HCT116 (cell line): ENCODE measurements around the gene CELF4. TPM values are rescaled to one million over a fixed set of nuclear protein-coding genes. Genes with fewer than 3 reads are reported as not detected.

Experiments
- ATAC-seq: fragments of 200-7000 bp; cut with Tn5 transposase; 2 replicates; pipeline ENCODE4 v1.9.1; 2020; ENCODE audit warnings: mild to moderate bottlenecking, moderate library complexity
- BruUV-seq: library from RNA; stranded (reverse); fragments of 400-500 nt; replicated peaks from 2 replicates; lab custom pipeline; 2021; lab: Mats Ljungman, UMichigan
- CTCF ChIA-PET: fragments of 300-600 bp; sonication (Branson Sonifier 250); formaldehyde crosslinking; loops from one replicate; lab custom pipeline; 2021; ENCODE audit warnings: antibody characterized with exemption; lab: Charles Lee
- POLR2A ChIA-PET: fragments of 300-600, 350-600 bp; sonication (Branson Sonifier 250); formaldehyde crosslinking; loops from one replicate; lab custom pipeline; 2021; ENCODE audit warnings: antibody characterized with exemption; lab: Charles Lee
- RAD21 ChIA-PET, 2 experiments: fragments of 300-600 bp; sonication (Branson Sonifier 250); formaldehyde crosslinking; loops; one replicate each; lab custom pipeline; 2023; ENCODE audit warnings: low total read pairs in 2 of 2; ENCODE audit not compliant: uncharacterized antibody in 2 of 2, unreplicated experiment in 2 of 2, low non-redundant PET in 1 of 2; lab: Charles Lee
- DNase-seq: peaks from one replicate; pipeline ENCODE4 v3.0.0-alpha.2; 2010; ENCODE audit warnings: low read depth, low spot score
- H2AFZ ChIP-seq: fragments of 200-600 bp; shearing (Covaris generic), sonication (generic); 2 replicates; pipeline ENCODE4 v1.6.1; 2017; ENCODE audit warnings: low read depth, mixed run types, mixed read lengths, antibody characterized with exemption, low read length; ENCODE audit not compliant: poor library complexity, severe bottlenecking
- H3K27ac ChIP-seq: 2 replicates; pipeline ENCODE4 v1.5.1; 2012; ENCODE audit warnings: low read depth, low read length
- H3K27me3 ChIP-seq: fragments of 200-600 bp; sonication (generic); 2 replicates; pipeline ENCODE4 v1.6.1; 2016; ENCODE audit warnings: mixed run types, low read length, mixed read lengths; ENCODE audit not compliant: insufficient read depth
- H3K36me3 ChIP-seq, 2 experiments: fragments of 200-500 bp in 1 of 2; fragments of 200-600 bp in 1 of 2; sonication (Bioruptor generic) in 1 of 2; sonication (generic) in 1 of 2; 2 replicates each; pipeline versions ENCODE4 v1.5.1 to v1.6.1; 2014 to 2016; ENCODE audit warnings: low read length in 2 of 2, inconsistent platforms in 1 of 2, mixed read lengths in 1 of 2, mixed run types in 1 of 2; ENCODE audit not compliant: insufficient read depth in 2 of 2, control insufficient read depth in 1 of 2
- H3K4me1 ChIP-seq, 2 experiments: fragments of 200-600 bp in 1 of 2; sonication (generic) in 1 of 2; 2 replicates each; pipeline versions ENCODE4 v1.5.1 to v1.6.1; 2012 to 2017; ENCODE audit warnings: low read length in 2 of 2, inconsistent platforms in 1 of 2, mild to moderate bottlenecking in 1 of 2, mixed read lengths in 1 of 2, mixed run types in 1 of 2, moderate library complexity in 1 of 2; ENCODE audit not compliant: insufficient read depth in 2 of 2, control insufficient read depth in 1 of 2
- H3K4me2 ChIP-seq: fragments of 200-600 bp; sonication (generic); 2 replicates; pipeline ENCODE4 v1.6.1; 2017; ENCODE audit warnings: mixed run types, low read length, mixed read lengths
- H3K4me3 ChIP-seq, 2 experiments: fragments of 200-600 bp in 1 of 2; sonication (generic) in 1 of 2; replicated peaks in 1 of 2; 2 replicates each; pipeline ENCODE4 v1.5.1; 2011 to 2016; ENCODE audit warnings: low read length in 2 of 2, control low read depth in 1 of 2, low read depth in 1 of 2, mild to moderate bottlenecking in 1 of 2, mixed read lengths in 1 of 2, mixed run types in 1 of 2
- H3K79me2 ChIP-seq: fragments of 200-600 bp; sonication (generic); 2 replicates; pipeline ENCODE4 v1.6.1; 2017; ENCODE audit warnings: mild to moderate bottlenecking, mixed run types, low read length, moderate library complexity, mixed read lengths; ENCODE audit not compliant: insufficient read depth
- H3K9ac ChIP-seq: fragments of 200-600 bp; sonication (generic); 2 replicates; pipeline ENCODE4 v1.6.1; 2016; ENCODE audit warnings: low read length, mixed read lengths
- H3K9me2 ChIP-seq: fragments of 200-600 bp; sonication (generic), shearing (Covaris generic); 2 replicates; pipeline ENCODE4 v1.6.1; 2017; ENCODE audit warnings: mixed run types, mild to moderate bottlenecking, moderate library complexity; ENCODE audit not compliant: insufficient read depth
- H3K9me3 ChIP-seq, 2 experiments: fragments of 200-500 bp in 1 of 2; fragments of 200-600 bp in 1 of 2; sonication (Bioruptor generic) in 1 of 2; sonication (generic) in 1 of 2; 2 replicates each; pipeline ENCODE4 v1.6.1; 2014 to 2017; ENCODE audit warnings: low read length in 2 of 2, mixed read lengths in 2 of 2, inconsistent platforms in 1 of 2, low read depth in 1 of 2, mild to moderate bottlenecking in 1 of 2, mixed run types in 1 of 2, moderate library complexity in 1 of 2; ENCODE audit not compliant: control insufficient read depth in 1 of 2, insufficient read depth in 1 of 2
- H4K20me1 ChIP-seq: fragments of 200-600 bp; sonication (generic), shearing (Covaris generic); 2 replicates; pipeline ENCODE4 v1.6.1; 2017; ENCODE audit warnings: mixed run types, mild to moderate bottlenecking, moderate library complexity; ENCODE audit not compliant: insufficient read depth
- CBX3 ChIP-seq: IDR thresholded peaks from 2 replicates; pipeline ENCODE4 v1.6.1; 2012; ENCODE audit warnings: low read depth
- ELF1 ChIP-seq: IDR thresholded peaks from 2 replicates; pipeline ENCODE4 v1.6.1; 2012; ENCODE audit warnings: low read depth, borderline replicate concordance
- EZH2 ChIP-seq: fragments of 200-600 bp; sonication (generic); IDR thresholded peaks from 2 replicates; pipeline ENCODE4 v1.6.1; 2017; ENCODE audit warnings: antibody characterized with exemption, mixed run types
- EZH2phosphoT487 ChIP-seq: fragments of 200-600 bp; IDR thresholded peaks from 2 replicates; pipeline ENCODE4 v1.6.1; 2018; ENCODE audit warnings: antibody characterized with exemption, borderline replicate concordance
- FOSL1 ChIP-seq: IDR thresholded peaks from 2 replicates; pipeline ENCODE4 v1.6.1; 2012; ENCODE audit warnings: low read depth
- JUND ChIP-seq: IDR thresholded peaks from 2 replicates; pipeline ENCODE4 v1.6.1; 2012
- POLR2AphosphoS5 ChIP-seq: IDR thresholded peaks from 2 replicates; pipeline ENCODE4 v1.6.1; 2011; ENCODE audit warnings: mild to moderate bottlenecking, low read depth, low read length, moderate library complexity
- RAD21 ChIP-seq: IDR thresholded peaks from 2 replicates; pipeline ENCODE4 v1.6.1; 2012; ENCODE audit warnings: low read depth, mild to moderate bottlenecking
- SIN3A ChIP-seq: IDR thresholded peaks from 2 replicates; pipeline ENCODE4 v1.6.1; 2012; ENCODE audit warnings: low read depth
- SRF ChIP-seq: IDR thresholded peaks from 2 replicates; pipeline ENCODE4 v1.6.1; 2012; ENCODE audit warnings: low read depth
- TCF7L2 ChIP-seq: IDR thresholded peaks from 2 replicates; pipeline ENCODE4 v1.7.0; 2011; ENCODE audit warnings: borderline replicate concordance, inconsistent platforms; ENCODE audit not compliant: insufficient read depth, insufficient read length; ENCODE audit errors: extremely low read depth
- YY1 ChIP-seq: IDR thresholded peaks from 2 replicates; pipeline ENCODE4 v1.6.1; 2011; ENCODE audit warnings: low read length, low read depth, moderate library complexity, mild to moderate bottlenecking; ENCODE audit not compliant: insufficient replicate concordance; ENCODE audit errors: extremely low read depth
- ZFX ChIP-seq: fragments of 450-650 bp; IDR thresholded peaks from 2 replicates; pipeline ENCODE4 v1.6.1; 2017
- ZNF274 ChIP-seq: fragments of 200-500 bp; sonication (Bioruptor generic); IDR thresholded peaks from 2 replicates; pipeline ENCODE4 v1.6.1; 2014; ENCODE audit warnings: mild to moderate bottlenecking, low read depth, low read length, inconsistent platforms
- intact Hi-C: fragments of 100-400 bp; cut with micrococcal nuclease; formaldehyde crosslinking; loops from 2 replicates; pipeline ENCODE4 v1.10.0; 2022
- total RNA-seq: library from RNA; stranded (reverse); gene quantifications from one replicate; pipeline ENCODE4 v1.2.1, GENCODE V29; 2021; ENCODE audit not compliant: unreplicated experiment
- TF ChIP-seq, protein P1 (sequence below): IDR thresholded peaks from 2 replicates; pipeline ENCODE4 v1.6.1; 2012; ENCODE audit warnings: low read depth
- TF ChIP-seq, protein P2 (sequence below): IDR thresholded peaks from 2 replicates; pipeline ENCODE4 v1.6.1; 2012
- TF ChIP-seq, protein P3 (sequence below): IDR thresholded peaks from 2 replicates; pipeline ENCODE4 v1.6.1; 2011; ENCODE audit warnings: mild to moderate bottlenecking, low read length, moderate library complexity; ENCODE audit not compliant: insufficient replicate concordance; ENCODE audit errors: extremely low read depth
- TF ChIP-seq, protein P4 (sequence below), 3 experiments: fragments of 200-600 bp in 1 of 3; sonication (generic) in 1 of 3; IDR thresholded peaks in 2 of 3; conservative IDR thresholded peaks in 1 of 3; 2 replicates each; pipeline ENCODE4 v1.5.1; 2012 to 2017; ENCODE audit warnings: low read depth in 2 of 3, low read length in 2 of 3, antibody characterized with exemption in 1 of 3, borderline replicate concordance in 1 of 3, control low read depth in 1 of 3, mild to moderate bottlenecking in 1 of 3, mixed read lengths in 1 of 3, mixed run types in 1 of 3, moderate library complexity in 1 of 3; ENCODE audit not compliant: insufficient read depth in 1 of 3

The CELF4 gene
- total RNA-seq, 1 experiment from 2014 or later = not detected

DNA sequence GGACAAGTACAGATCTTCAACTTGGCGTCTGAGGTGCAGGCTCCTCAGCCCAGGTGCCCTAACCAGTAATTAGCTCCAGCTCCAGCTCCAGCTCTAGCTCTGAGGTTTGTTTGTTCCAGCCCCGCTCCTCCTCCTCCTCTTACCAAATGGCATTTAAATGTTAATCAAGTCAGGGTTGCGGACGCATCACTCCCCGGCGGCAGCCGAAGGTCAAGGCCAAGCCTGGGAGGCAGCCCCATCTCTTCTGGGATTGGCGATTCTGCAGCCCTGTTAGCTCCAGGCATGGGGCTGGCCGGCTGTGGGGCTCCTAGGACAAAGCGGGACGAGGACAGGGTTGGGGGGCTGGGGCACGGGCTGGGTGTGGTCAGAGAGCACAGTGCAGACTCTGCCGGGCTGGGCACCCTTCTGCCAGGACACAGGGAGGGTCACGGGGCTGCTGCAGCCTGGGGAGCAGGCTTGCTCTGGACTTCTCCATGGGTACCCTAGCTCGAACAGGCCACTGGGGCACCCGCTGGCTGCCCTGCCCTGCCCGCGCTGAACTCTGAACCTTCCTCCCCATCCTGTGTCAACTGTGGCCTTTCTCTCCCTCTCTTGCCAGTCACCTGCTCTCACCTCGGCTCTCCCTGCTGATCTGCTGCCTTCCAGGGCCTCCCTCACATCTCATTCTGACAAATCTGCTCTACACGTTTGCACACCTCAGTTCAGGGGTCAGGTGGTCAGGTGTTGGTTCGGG is 203.3 kb downstream of the CELF4 start:
- no peak for TF ChIP-seq EZH2phosphoT487
- TF ChIP-seq, protein P1, sequence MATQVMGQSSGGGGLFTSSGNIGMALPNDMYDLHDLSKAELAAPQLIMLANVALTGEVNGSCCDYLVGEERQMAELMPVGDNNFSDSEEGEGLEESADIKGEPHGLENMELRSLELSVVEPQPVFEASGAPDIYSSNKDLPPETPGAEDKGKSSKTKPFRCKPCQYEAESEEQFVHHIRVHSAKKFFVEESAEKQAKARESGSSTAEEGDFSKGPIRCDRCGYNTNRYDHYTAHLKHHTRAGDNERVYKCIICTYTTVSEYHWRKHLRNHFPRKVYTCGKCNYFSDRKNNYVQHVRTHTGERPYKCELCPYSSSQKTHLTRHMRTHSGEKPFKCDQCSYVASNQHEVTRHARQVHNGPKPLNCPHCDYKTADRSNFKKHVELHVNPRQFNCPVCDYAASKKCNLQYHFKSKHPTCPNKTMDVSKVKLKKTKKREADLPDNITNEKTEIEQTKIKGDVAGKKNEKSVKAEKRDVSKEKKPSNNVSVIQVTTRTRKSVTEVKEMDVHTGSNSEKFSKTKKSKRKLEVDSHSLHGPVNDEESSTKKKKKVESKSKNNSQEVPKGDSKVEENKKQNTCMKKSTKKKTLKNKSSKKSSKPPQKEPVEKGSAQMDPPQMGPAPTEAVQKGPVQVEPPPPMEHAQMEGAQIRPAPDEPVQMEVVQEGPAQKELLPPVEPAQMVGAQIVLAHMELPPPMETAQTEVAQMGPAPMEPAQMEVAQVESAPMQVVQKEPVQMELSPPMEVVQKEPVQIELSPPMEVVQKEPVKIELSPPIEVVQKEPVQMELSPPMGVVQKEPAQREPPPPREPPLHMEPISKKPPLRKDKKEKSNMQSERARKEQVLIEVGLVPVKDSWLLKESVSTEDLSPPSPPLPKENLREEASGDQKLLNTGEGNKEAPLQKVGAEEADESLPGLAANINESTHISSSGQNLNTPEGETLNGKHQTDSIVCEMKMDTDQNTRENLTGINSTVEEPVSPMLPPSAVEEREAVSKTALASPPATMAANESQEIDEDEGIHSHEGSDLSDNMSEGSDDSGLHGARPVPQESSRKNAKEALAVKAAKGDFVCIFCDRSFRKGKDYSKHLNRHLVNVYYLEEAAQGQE = no peak
- TF ChIP-seq, protein P2, sequence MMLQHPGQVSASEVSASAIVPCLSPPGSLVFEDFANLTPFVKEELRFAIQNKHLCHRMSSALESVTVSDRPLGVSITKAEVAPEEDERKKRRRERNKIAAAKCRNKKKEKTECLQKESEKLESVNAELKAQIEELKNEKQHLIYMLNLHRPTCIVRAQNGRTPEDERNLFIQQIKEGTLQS = no peak
- TF ChIP-seq, protein P3, sequence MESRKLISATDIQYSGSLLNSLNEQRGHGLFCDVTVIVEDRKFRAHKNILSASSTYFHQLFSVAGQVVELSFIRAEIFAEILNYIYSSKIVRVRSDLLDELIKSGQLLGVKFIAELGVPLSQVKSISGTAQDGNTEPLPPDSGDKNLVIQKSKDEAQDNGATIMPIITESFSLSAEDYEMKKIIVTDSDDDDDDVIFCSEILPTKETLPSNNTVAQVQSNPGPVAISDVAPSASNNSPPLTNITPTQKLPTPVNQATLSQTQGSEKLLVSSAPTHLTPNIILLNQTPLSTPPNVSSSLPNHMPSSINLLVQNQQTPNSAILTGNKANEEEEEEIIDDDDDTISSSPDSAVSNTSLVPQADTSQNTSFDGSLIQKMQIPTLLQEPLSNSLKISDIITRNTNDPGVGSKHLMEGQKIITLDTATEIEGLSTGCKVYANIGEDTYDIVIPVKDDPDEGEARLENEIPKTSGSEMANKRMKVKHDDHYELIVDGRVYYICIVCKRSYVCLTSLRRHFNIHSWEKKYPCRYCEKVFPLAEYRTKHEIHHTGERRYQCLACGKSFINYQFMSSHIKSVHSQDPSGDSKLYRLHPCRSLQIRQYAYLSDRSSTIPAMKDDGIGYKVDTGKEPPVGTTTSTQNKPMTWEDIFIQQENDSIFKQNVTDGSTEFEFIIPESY = no peak
- TF ChIP-seq ELF1 = no peak
- no peak for TF ChIP-seq SIN3A
- no peak for TF ChIP-seq CBX3
- no peak for TF ChIP-seq YY1
- TF ChIP-seq EZH2 = no peak
- TF ChIP-seq SRF = no peak
- TF ChIP-seq JUND = no peak
- TF ChIP-seq ZNF274 = no peak
- TF ChIP-seq, protein P4, sequence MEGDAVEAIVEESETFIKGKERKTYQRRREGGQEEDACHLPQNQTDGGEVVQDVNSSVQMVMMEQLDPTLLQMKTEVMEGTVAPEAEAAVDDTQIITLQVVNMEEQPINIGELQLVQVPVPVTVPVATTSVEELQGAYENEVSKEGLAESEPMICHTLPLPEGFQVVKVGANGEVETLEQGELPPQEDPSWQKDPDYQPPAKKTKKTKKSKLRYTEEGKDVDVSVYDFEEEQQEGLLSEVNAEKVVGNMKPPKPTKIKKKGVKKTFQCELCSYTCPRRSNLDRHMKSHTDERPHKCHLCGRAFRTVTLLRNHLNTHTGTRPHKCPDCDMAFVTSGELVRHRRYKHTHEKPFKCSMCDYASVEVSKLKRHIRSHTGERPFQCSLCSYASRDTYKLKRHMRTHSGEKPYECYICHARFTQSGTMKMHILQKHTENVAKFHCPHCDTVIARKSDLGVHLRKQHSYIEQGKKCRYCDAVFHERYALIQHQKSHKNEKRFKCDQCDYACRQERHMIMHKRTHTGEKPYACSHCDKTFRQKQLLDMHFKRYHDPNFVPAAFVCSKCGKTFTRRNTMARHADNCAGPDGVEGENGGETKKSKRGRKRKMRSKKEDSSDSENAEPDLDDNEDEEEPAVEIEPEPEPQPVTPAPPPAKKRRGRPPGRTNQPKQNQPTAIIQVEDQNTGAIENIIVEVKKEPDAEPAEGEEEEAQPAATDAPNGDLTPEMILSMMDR (IDR thresholded peaks at IDR 0.05 in 2 of 3, conservative IDR thresholded peaks at IDR 0.05 in 1 of 3; ENCODE audit: borderline replicate concordance in 1 of 3, insufficient read depth in 1 of 3, low read depth in 2 of 3, low read length in 2 of 3) = no peak
- TF ChIP-seq ZFX = no peak
- TF ChIP-seq RAD21 = no peak
- no peak for TF ChIP-seq TCF7L2
- no peak for TF ChIP-seq FOSL1
- no peak for TF ChIP-seq POLR2AphosphoS5
- ATAC-seq = no peak
- intact Hi-C loops = no loop called here

More for the DNA sequence above, 203.3 kb downstream of the CELF4 start:
- DNase-seq = no peak
- no peak overlapping the region for H3K4me2 ChIP-seq
- H3K27ac ChIP-seq = no peak overlapping the region
- CTCF ChIA-PET = no interaction called here
- H3K9me3 ChIP-seq = no peaks in the 10 kb centered on the region
- H3K9ac ChIP-seq = no peak overlapping the region
- H3K9me2 ChIP-seq = no peaks in the 10 kb centered on the region
- H2AFZ ChIP-seq = no peak overlapping the region
- POLR2A ChIA-PET = no interaction called here
- no peaks in the 10 kb centered on the region for H3K79me2 ChIP-seq
- H3K36me3 ChIP-seq = no peaks in the 10 kb centered on the region
- BruUV-seq = no TSS peak
- H3K27me3 ChIP-seq = peaks cover 34% of the 10 kb centered on the region
- H3K4me3 ChIP-seq = no peak overlapping the region
- RAD21 ChIA-PET = no interaction called here
- H3K4me1 ChIP-seq = no peaks in the 10 kb centered on the region
- no peaks in the 10 kb centered on the region for H4K20me1 ChIP-seq
